Memory B cell (primary cell): Measurements from ENCODE around the gene UBL7.

ENCODE experiments used
- ATAC-seq: fragments of 150-1000 bp; cut with Tn5 transposase; 2 replicates; pipeline ENCODE4 v1.10.0; 2021; ENCODE audit warnings: low read depth, mild to moderate bottlenecking, moderate library complexity
- DNase-seq, 2 donors: peaks; one replicate each; pipeline ENCODE4 v3.0.0; 2022; ENCODE audit warnings: low spot score in 2 of 2
- H3K27ac Mint-ChIP-seq: one replicate; pipeline ENCODE4 v1.8.0; 2022; ENCODE audit warnings: mild to moderate bottlenecking, moderate library complexity, mixed read lengths
- H3K27me3 Mint-ChIP-seq: one replicate; pipeline ENCODE4 v1.8.0; 2022; ENCODE audit warnings: mixed read lengths
- H3K36me3 Mint-ChIP-seq: one replicate; pipeline ENCODE4 v1.8.0; 2022; ENCODE audit warnings: mild to moderate bottlenecking, mixed read lengths
- H3K4me1 Mint-ChIP-seq: one replicate; pipeline ENCODE4 v1.8.0; 2022; ENCODE audit warnings: mixed read lengths
- H3K4me3 Mint-ChIP-seq: one replicate; pipeline ENCODE4 v1.8.0; 2022; ENCODE audit warnings: mild to moderate bottlenecking, moderate library complexity, mixed read lengths
- H3K9me3 Mint-ChIP-seq: one replicate; pipeline ENCODE4 v1.8.0; 2022; ENCODE audit warnings: mixed read lengths

Gene UBL7

DNA sequence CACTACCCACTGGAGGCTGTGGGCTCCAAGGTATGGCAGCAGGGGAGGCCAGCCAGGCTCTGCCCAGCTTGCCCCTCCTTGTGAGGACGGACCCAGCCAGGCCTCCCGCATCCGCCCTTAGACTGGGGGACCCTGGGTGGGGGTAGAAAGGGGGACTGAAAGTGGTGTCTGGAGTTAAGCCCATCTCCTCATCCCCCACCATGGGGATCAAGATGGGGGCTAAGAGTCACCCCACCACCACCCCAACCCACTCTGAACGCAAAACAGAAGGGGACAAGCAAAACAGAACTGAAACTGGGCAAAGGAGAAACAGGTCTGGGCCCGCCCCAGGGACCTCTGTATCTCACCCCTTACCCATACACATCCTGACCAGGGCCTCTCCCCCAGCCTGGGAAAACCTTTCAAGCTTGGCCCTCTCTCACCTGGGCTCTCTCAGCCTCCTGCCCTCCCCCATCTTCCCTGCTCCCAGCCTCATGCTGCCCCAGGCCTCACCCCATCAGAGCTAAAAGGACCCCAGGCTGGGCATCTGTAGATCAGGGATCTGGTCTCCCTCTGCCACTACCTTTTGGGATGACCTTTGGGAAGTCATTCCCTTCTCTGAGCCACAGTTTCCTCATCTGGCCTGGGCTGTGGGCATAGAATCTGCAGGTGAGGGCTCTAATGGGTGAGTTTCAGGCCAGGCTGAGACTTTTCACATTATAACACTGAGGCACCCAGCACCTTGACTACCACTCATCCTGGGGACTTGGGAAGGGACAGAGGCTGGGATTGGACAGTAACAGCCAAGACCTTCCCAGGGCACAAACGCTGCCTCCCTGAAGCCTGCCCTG, 63.5 kb downstream of the UBL7 start:
- DNase-seq: peak; percentile 46 to 51
- peak; percentile 46 for ATAC-seq
- no peaks in the 10 kb centered on the region for H3K9me3 Mint-ChIP-seq
- peak overlapping the region; percentile 62 for H3K4me3 Mint-ChIP-seq
- peaks cover 86% of the 10 kb centered on the region for H3K4me1 Mint-ChIP-seq
- no peaks in the 10 kb centered on the region for H3K36me3 Mint-ChIP-seq
- H3K27ac Mint-ChIP-seq: peak overlapping the region; percentile 96
- H3K27me3 Mint-ChIP-seq: no peaks in the 10 kb centered on the region

- Mint-ChIP-seq H3K36me3 (no peaks in the 10 kb centered on the region), H3K27ac (peak overlapping the region; percentile 96), H3K4me1 (peaks cover 87% of the 10 kb centered on the region), H3K4me3 (peak overlapping the region; percentile 68), H3K9me3 (no peaks in the 10 kb centered on the region), H3K27me3 (no peaks in the 10 kb centered on the region)
- peak; percentile 70 to 80 for DNase-seq
- ATAC-seq: peak; percentile 78
Measured at GRCh38 chr15:74396445-74397238, 64.3 kb downstream of the UBL7 start.

GRCh38 chr15:74396146-74396438, 64.9 kb downstream of the UBL7 start:
- peak; percentile 14 for ATAC-seq
- Mint-ChIP-seq H3K27me3 (no peaks in the 10 kb centered on the region), H3K4me1 (peaks cover 86% of the 10 kb centered on the region), H3K27ac (peak overlapping the region; percentile 96), H3K4me3 (peak overlapping the region; percentile 59), H3K36me3 (no peaks in the 10 kb centered on the region), H3K9me3 (no peaks in the 10 kb centered on the region)
- DNase-seq: peak in 1 of 2 donors; percentile 37
